Nephron (organoid): Measurements from ENCODE around the gene ZNF366.

ENCODE experiments used
- H3K27ac Mint-ChIP-seq, 3 experiments: 2 replicates each; pipeline ENCODE4 v1.8.0; 2020; ENCODE audit warnings: mixed read lengths in 3 of 3, mild to moderate bottlenecking in 2 of 3, moderate library complexity in 1 of 3
- H3K27me3 Mint-ChIP-seq: 2 replicates; pipeline ENCODE4 v1.8.0; 2021; ENCODE audit warnings: low read depth, mild to moderate bottlenecking, moderate library complexity, mixed read lengths
- H3K36me3 Mint-ChIP-seq: 2 replicates; pipeline ENCODE4 v1.8.0; 2020; ENCODE audit warnings: low read depth, mixed read lengths
- H3K4me1 Mint-ChIP-seq: 2 replicates; pipeline ENCODE4 v1.8.0; 2020; ENCODE audit warnings: mixed read lengths
- H3K4me3 Mint-ChIP-seq, 3 experiments: 2 replicates each; pipeline ENCODE4 v1.8.0; 2020; ENCODE audit warnings: mild to moderate bottlenecking in 3 of 3, mixed read lengths in 3 of 3, moderate library complexity in 2 of 3
- H3K9me3 Mint-ChIP-seq: 2 replicates; pipeline ENCODE4 v1.8.0; 2020; ENCODE audit warnings: mixed read lengths
- TF ChIP-seq, protein P1 (sequence below), 3 experiments: fragments of 200-600 bp; sonication (generic); IDR thresholded peaks; one replicate each; pipeline ENCODE4 v1.5.0; 2021; ENCODE audit warnings: antibody characterized with exemption in 3 of 3; ENCODE audit not compliant: unreplicated experiment in 3 of 3

The ZNF366 gene

GRCh38 chr5:72463449-72464052, 43.7 kb downstream of the ZNF366 start:
- TF ChIP-seq, protein P1, sequence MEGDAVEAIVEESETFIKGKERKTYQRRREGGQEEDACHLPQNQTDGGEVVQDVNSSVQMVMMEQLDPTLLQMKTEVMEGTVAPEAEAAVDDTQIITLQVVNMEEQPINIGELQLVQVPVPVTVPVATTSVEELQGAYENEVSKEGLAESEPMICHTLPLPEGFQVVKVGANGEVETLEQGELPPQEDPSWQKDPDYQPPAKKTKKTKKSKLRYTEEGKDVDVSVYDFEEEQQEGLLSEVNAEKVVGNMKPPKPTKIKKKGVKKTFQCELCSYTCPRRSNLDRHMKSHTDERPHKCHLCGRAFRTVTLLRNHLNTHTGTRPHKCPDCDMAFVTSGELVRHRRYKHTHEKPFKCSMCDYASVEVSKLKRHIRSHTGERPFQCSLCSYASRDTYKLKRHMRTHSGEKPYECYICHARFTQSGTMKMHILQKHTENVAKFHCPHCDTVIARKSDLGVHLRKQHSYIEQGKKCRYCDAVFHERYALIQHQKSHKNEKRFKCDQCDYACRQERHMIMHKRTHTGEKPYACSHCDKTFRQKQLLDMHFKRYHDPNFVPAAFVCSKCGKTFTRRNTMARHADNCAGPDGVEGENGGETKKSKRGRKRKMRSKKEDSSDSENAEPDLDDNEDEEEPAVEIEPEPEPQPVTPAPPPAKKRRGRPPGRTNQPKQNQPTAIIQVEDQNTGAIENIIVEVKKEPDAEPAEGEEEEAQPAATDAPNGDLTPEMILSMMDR (IDR thresholded peaks at IDR 0.05; ENCODE audit: unreplicated experiment in 3 of 3): peak in 2 of 3 experiments; percentile 11 to 19
- no peak overlapping the region for H3K4me3 Mint-ChIP-seq
- H3K4me1 Mint-ChIP-seq: peaks cover 59% of the 10 kb centered on the region
- no peaks in the 10 kb centered on the region for H3K27me3 Mint-ChIP-seq
- H3K9me3 Mint-ChIP-seq: no peaks in the 10 kb centered on the region
- no peaks in the 10 kb centered on the region for H3K36me3 Mint-ChIP-seq
- peak overlapping the region; percentile 67 to 75 (median 74) for H3K27ac Mint-ChIP-seq

GRCh38 chr5:72460413-72460812, 46.8 kb downstream of the ZNF366 start:
- Mint-ChIP-seq H3K4me3 (no peak overlapping the region), H3K4me1 (peaks cover 67% of the 10 kb centered on the region), H3K36me3 (no peaks in the 10 kb centered on the region), H3K9me3 (no peaks in the 10 kb centered on the region), H3K27ac (no peak overlapping the region), H3K27me3 (no peaks in the 10 kb centered on the region)
- TF ChIP-seq, protein P1 (IDR thresholded peaks at IDR 0.05; ENCODE audit: unreplicated experiment in 3 of 3): no peak

DNA sequence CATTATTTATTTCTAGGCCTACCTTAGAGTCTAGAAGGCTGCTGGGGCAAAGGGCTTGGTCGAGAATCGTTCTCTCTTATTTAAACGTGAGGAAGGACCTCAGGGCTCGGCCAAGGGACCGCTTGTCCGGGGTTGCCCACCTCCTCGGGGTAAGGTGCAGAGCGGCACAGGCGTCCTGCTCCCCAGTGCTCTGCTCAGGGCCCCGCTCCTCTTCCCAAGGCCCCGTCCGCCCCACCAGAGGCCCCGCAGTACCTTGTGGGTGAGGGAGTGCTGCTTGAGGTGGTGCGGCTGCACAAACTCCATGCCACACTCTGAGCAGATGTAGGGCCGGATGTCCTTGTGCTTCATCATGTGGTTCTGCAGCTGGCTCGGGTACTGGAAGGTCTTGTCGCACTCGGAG, 47.3 kb downstream of the ZNF366 start:
- Mint-ChIP-seq H3K9me3 (no peaks in the 10 kb centered on the region), H3K4me3 (no peak overlapping the region), H3K4me1 (peaks cover 67% of the 10 kb centered on the region), H3K27me3 (peaks cover 2% of the 10 kb centered on the region), H3K27ac (peak overlapping the region in 2 of 3 experiments; percentile 88 to 94), H3K36me3 (no peaks in the 10 kb centered on the region)
- TF ChIP-seq, protein P1 (IDR thresholded peaks at IDR 0.05; ENCODE audit: unreplicated experiment in 3 of 3): no peak

- Mint-ChIP-seq H3K27me3 (peaks cover 5% of the 10 kb centered on the region), H3K4me3 (peak overlapping the region in 1 of 3 experiments; percentile 8), H3K27ac (peak overlapping the region; percentile 59 to 94 (median 88)), H3K4me1 (peaks cover 74% of the 10 kb centered on the region), H3K36me3 (no peaks in the 10 kb centered on the region), H3K9me3 (no peaks in the 10 kb centered on the region)
- TF ChIP-seq, protein P1 (IDR thresholded peaks at IDR 0.05; ENCODE audit: unreplicated experiment in 3 of 3): no peak
Observed at GRCh38 chr5:72459089-72459661, 48.0 kb downstream of the ZNF366 start.

- H3K36me3 Mint-ChIP-seq: no peaks in the 10 kb centered on the region
- H3K27me3 Mint-ChIP-seq: peaks cover 5% of the 10 kb centered on the region
- no peaks in the 10 kb centered on the region for H3K9me3 Mint-ChIP-seq
- TF ChIP-seq, protein P1 (IDR thresholded peaks at IDR 0.05; ENCODE audit: unreplicated experiment in 3 of 3): no peak
- no peak overlapping the region for H3K4me3 Mint-ChIP-seq
- peaks cover 77% of the 10 kb centered on the region for H3K4me1 Mint-ChIP-seq
- peak overlapping the region in 2 of 3 experiments; percentile 88 to 94 for H3K27ac Mint-ChIP-seq
Observed at GRCh38 chr5:72458407-72458806, 48.8 kb downstream of the ZNF366 start.

DNA sequence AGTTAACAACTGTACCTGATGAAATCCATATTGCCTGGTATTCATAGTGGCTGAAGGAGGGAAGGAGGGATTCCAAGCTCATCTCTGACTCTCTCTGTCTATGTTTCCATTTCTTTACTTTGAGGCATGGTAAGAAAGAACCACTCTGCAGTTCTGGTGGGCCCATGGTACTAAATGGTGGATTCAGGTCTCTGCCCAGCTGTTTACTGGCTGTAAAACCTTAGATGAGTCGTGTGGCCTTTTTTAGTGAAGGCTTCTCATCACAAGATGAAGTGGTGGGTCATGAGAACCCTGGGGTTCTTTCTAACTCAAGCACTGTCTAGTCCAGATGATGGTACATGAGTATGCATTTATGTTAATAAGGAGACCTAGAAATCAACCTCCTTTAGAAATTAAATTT, 49.7 kb downstream of the ZNF366 start:
- TF ChIP-seq, protein P1 (IDR thresholded peaks at IDR 0.05; ENCODE audit: unreplicated experiment in 3 of 3): no peak
- H3K4me3 Mint-ChIP-seq: no peak overlapping the region
- peaks cover 78% of the 10 kb centered on the region for H3K4me1 Mint-ChIP-seq
- no peaks in the 10 kb centered on the region for H3K9me3 Mint-ChIP-seq
- peak overlapping the region in 2 of 3 experiments; percentile 67 to 98 for H3K27ac Mint-ChIP-seq
- no peaks in the 10 kb centered on the region for H3K36me3 Mint-ChIP-seq
- peaks cover 5% of the 10 kb centered on the region for H3K27me3 Mint-ChIP-seq
